Choroid plexus epithelial cell (primary cell): ENCODE results near the gene GPR101.

Source experiments
- DNase-seq: peaks from one replicate; pipeline ENCODE4 v3.0.0-alpha.2; 2010; ENCODE audit warnings: low read depth
- H3K4me3 ChIP-seq: 2 replicates; pipeline ENCODE4 v1.5.1; 2011; ENCODE audit warnings: low read depth, mild to moderate bottlenecking, control low read depth, low read length, moderate library complexity
- CTCF ChIP-seq: conservative IDR thresholded peaks from 2 replicates; pipeline ENCODE4 v1.5.1; 2011; ENCODE audit warnings: low read depth, mild to moderate bottlenecking, control low read depth, inconsistent platforms, low read length, moderate library complexity

The GPR101 gene

GRCh38 chrX:137058339-137059127 is 24.7 kb upstream of the GPR101 start:
- H3K4me3 ChIP-seq = no peak overlapping the region
- no peak for TF ChIP-seq CTCF
- DNase-seq = no peak

GRCh38 chrX:137052643-137053235 is 18.9 kb upstream of the GPR101 start:
- DNase-seq = no peak
- peak overlapping the region; percentile 48 for H3K4me3 ChIP-seq
- no peak for TF ChIP-seq CTCF

GRCh38 chrX:137051978-137052642 is 18.3 kb upstream of the GPR101 start:
- peak overlapping the region; percentile 48 for H3K4me3 ChIP-seq
- DNase-seq = peak; percentile 48
- peak; percentile 84 for TF ChIP-seq CTCF

- no peak for DNase-seq
- no peak overlapping the region for H3K4me3 ChIP-seq
- no peak for TF ChIP-seq CTCF
Observed at GRCh38 chrX:137044893-137045292, 11.1 kb upstream of the GPR101 start.

- DNase-seq = no peak
Observed at GRCh38 chrX:137043736-137044135, 9.9 kb upstream of the GPR101 start.

GRCh38 chrX:137041329-137041728 is 7.5 kb upstream of the GPR101 start:
- no peak overlapping the region for H3K4me3 ChIP-seq
- TF ChIP-seq CTCF = no peak
- DNase-seq = no peak

More at GRCh38 chrX:137043736-137044135, 9.9 kb upstream of the GPR101 start:
- no peak for TF ChIP-seq CTCF
- H3K4me3 ChIP-seq = no peak overlapping the region
